ENCODE measurements around the gene HINT1. TPM values are rescaled to one million over a fixed set of nuclear protein-coding genes. Genes with fewer than 3 reads are reported as not detected.

HINT1 gene
- total RNA-seq = 135 and 325 TPM in 2 replicates

GRCh38 chr5:131165119-131165727 is at the start of gene HINT1:
TSS of gene HINT1 (minus strand) at chr5:131165256. CDS start at chr5:131165205, 51 bp downstream.

DNA sequence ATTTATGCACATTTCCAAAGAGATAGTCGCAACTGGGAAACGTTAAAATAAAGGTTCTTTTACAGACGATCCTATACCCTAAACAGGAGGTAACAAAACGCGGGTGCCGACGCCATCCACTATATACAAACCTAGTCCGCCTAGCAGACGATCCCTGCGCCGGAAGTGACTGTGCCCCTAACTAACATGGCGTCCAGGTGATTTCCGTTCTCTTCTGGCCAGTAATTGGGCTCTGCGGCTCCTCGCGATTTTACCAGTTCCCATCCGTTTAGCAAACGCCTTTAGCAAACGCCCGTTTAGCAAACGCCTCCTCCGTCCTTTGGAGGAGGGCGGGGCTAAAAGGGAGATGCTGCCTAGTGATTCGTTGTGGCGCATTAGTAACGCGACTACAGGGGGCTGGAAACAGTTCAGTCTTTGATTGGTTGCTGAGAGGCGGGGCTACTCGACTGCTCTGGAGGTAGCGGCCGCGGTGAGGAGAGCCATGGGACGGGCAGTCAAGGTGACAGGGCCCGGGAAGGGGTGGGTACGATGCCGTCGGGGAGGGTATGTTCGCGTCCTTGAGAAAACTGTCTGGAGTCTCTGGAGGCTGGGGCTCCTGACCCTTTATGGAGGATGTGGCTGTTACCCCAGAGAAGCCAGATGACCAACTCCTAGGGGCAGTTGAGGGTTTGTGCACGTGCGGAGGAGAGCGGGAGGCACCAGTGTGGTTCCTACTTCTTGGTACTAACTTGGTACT is 5.7 kb upstream of the HINT1 start, which contains the start of gene LYRM7:
LYRM7 (plus strand) TSS at position 405 of the 736 bp plus-strand sequence; CDS start at position 482, 77 bp downstream.

Other genes with a start within 250 kb of the HINT1 start
- gene LYRM7, start 5.7 kb upstream of the HINT1 start, total RNA-seq = 10.6 and 13.3 TPM in 2 replicates
- 49.1 and 68.7 TPM in 2 replicates for gene CDC42SE2, start 98.8 kb upstream of the HINT1 start, total RNA-seq

All from nasal cavity respiratory epithelium epithelial cell of viscerocranial mucosa (primary cell).